H1 (cell line): ENCODE results near the gene OGDHL. TPM values are rescaled to one million over a fixed set of nuclear protein-coding genes. Genes with fewer than 3 reads are reported as not detected.
"Not testable (repeated sequence)": the region's sequence is repeated elsewhere in the genome, so short reads cannot be mapped to it uniquely, and the experiment has no call there.

ENCODE experiments used
- CTCF ChIA-PET: fragments of 300-600 bp; sonication (Branson Sonifier 250); formaldehyde crosslinking; loops from one replicate; lab custom pipeline; 2021; ENCODE audit not compliant: partially characterized antibody; lab: Charles Lee
- POLR2A ChIA-PET: fragments of 300-600 bp; sonication (Branson Sonifier 250); formaldehyde crosslinking; loops from one replicate; lab custom pipeline; 2021; ENCODE audit warnings: inconsistent platforms; ENCODE audit not compliant: partially characterized antibody; lab: Charles Lee
- DNase-seq, 2 experiments: peaks; one replicate each; pipeline versions ENCODE4 v3.0.0 to v3.0.0-alpha.2; 2010 to 2022; ENCODE audit warnings: low spot score in 2 of 2, low read depth in 1 of 2, mixed read lengths in 1 of 2
- FAIRE-seq: peaks from 2 replicates; lab custom pipeline; 2011; peaks lifted over from hg19 to GRCh38; lab: Jason Lieb, UNC
- H2AFZ ChIP-seq: 2 replicates; pipeline ENCODE4 v1.8.1; 2012; ENCODE audit warnings: low read length, inconsistent platforms
- H2AK5ac ChIP-seq: 2 replicates; pipeline ENCODE4 v1.6.1; 2013; ENCODE audit warnings: low read depth, low read length
- H2BK120ac ChIP-seq: replicated peaks from 2 replicates; pipeline ENCODE3; 2013; ENCODE audit warnings: low read depth, low read length, inconsistent platforms
- H2BK12ac ChIP-seq: 2 replicates; pipeline ENCODE4 v1.6.1; 2013; ENCODE audit warnings: low read depth, low read length
- H2BK15ac ChIP-seq: 2 replicates; pipeline ENCODE4 v1.6.1; 2013; ENCODE audit warnings: low read length
- H2BK20ac ChIP-seq: 2 replicates; pipeline ENCODE4 v1.6.1; 2013; ENCODE audit warnings: low read length
- H2BK5ac ChIP-seq: 2 replicates; pipeline ENCODE4 v1.6.1; 2013; ENCODE audit warnings: low read depth, low read length
- H3K14ac ChIP-seq: 2 replicates; pipeline ENCODE4 v1.6.1; 2013; ENCODE audit warnings: inconsistent platforms; ENCODE audit not compliant: insufficient read length
- H3K18ac ChIP-seq: 2 replicates; pipeline ENCODE4 v1.6.1; 2013; ENCODE audit warnings: low read length; ENCODE audit errors: extremely low read depth
- H3K23ac ChIP-seq: 2 replicates; pipeline ENCODE4 v1.6.1; 2013; ENCODE audit warnings: inconsistent platforms; ENCODE audit not compliant: insufficient read length
- H3K23me2 ChIP-seq: 2 replicates; pipeline ENCODE4 v1.6.1; 2013; ENCODE audit warnings: low read depth, low read length
- H3K27ac ChIP-seq: 2 replicates; pipeline ENCODE4 v1.6.1; 2011; ENCODE audit warnings: low read depth, low read length, inconsistent platforms
- H3K27me3 ChIP-seq, 4 experiments: replicated peaks in 1 of 4; 1 replicate in 1 of 4; 2 replicates in 3 of 4; pipeline versions ENCODE4 v1.6.1 to v1.8.1; 2011 to 2013; ENCODE audit warnings: low read length in 3 of 4, mild to moderate bottlenecking in 3 of 4, inconsistent platforms in 2 of 4, mixed read lengths in 2 of 4, moderate library complexity in 1 of 4; ENCODE audit not compliant: control insufficient read depth in 3 of 4, insufficient read depth in 3 of 4; ENCODE audit errors: extremely low read depth in 1 of 4
- H3K36me3 ChIP-seq, 4 experiments: 2 replicates each; pipeline versions ENCODE4 v1.6.1 to v1.8.1; 2011 to 2013; ENCODE audit warnings: mild to moderate bottlenecking in 4 of 4, low read length in 3 of 4, moderate library complexity in 2 of 4, control low read depth in 1 of 4, inconsistent platforms in 1 of 4; ENCODE audit not compliant: insufficient read depth in 4 of 4, control insufficient read depth in 2 of 4
- H3K4ac ChIP-seq: replicated peaks from 2 replicates; pipeline ENCODE3; 2013; ENCODE audit warnings: low read length, low read depth, mixed read lengths, inconsistent platforms; ENCODE audit not compliant: insufficient read length
- H3K4me1 ChIP-seq, 4 experiments: replicated peaks in 1 of 4; 1 replicate in 1 of 4; 2 replicates in 3 of 4; pipeline versions ENCODE4 v1.6.1 to v1.8.1; 2011 to 2013; ENCODE audit warnings: low read length in 3 of 4, inconsistent platforms in 2 of 4, mixed read lengths in 1 of 4; ENCODE audit not compliant: insufficient read depth in 4 of 4, control insufficient read depth in 3 of 4
- H3K4me2 ChIP-seq, 2 experiments: 2 replicates each; pipeline versions ENCODE4 v1.6.1 to v1.8.1; 2011 to 2013; ENCODE audit warnings: low read depth in 2 of 2, low read length in 2 of 2, control low read depth in 1 of 2, inconsistent platforms in 1 of 2, mild to moderate bottlenecking in 1 of 2; ENCODE audit not compliant: insufficient read depth in 1 of 2
- H3K4me3 ChIP-seq, 4 experiments: fragments of 200-600, 300-600 bp in 1 of 4; sonication (generic), shearing (Covaris generic), sonication (Bioruptor Twin) in 1 of 4; 2 replicates each; pipeline versions ENCODE4 v1.5.1 to v1.8.1; 2011 to 2016; ENCODE audit warnings: low read length in 4 of 4, low read depth in 3 of 4, control low read depth in 2 of 4, inconsistent platforms in 2 of 4, mild to moderate bottlenecking in 2 of 4, mixed read lengths in 1 of 4, moderate library complexity in 1 of 4; ENCODE audit not compliant: insufficient read depth in 2 of 4; ENCODE audit errors: extremely low read depth in 1 of 4
- H3K56ac ChIP-seq: replicated peaks from 2 replicates; pipeline ENCODE3; 2013; ENCODE audit warnings: low read depth, mild to moderate bottlenecking, mixed read lengths, low read length, inconsistent platforms; ENCODE audit not compliant: insufficient read length
- H3K79me1 ChIP-seq: 2 replicates; pipeline ENCODE4 v1.6.1; 2013; ENCODE audit warnings: low read depth, low read length, control low read depth
- H3K79me2 ChIP-seq, 2 experiments: 2 replicates each; pipeline versions ENCODE4 v1.6.1 to v1.8.1; 2012 to 2013; ENCODE audit warnings: low read length in 2 of 2, mild to moderate bottlenecking in 2 of 2, inconsistent platforms in 1 of 2; ENCODE audit not compliant: insufficient read depth in 2 of 2, control insufficient read depth in 1 of 2
- H3K9ac ChIP-seq, 4 experiments: replicated peaks in 1 of 4; 1 replicate in 1 of 4; 2 replicates in 3 of 4; pipeline versions ENCODE4 v1.6.1 to v1.8.1; 2011 to 2013; ENCODE audit warnings: low read depth in 3 of 4, low read length in 3 of 4, control low read depth in 2 of 4, mild to moderate bottlenecking in 2 of 4, moderate library complexity in 2 of 4, inconsistent platforms in 1 of 4; ENCODE audit errors: extremely low read depth in 1 of 4
- H3K9me3 ChIP-seq, 2 experiments: 2 replicates each; pipeline versions ENCODE4 v1.6.1 to v1.8.1; 2012 to 2013; ENCODE audit warnings: mild to moderate bottlenecking in 2 of 2, moderate library complexity in 2 of 2, control low read depth in 1 of 2, inconsistent platforms in 1 of 2, low read depth in 1 of 2, low read length in 1 of 2, mixed read lengths in 1 of 2; ENCODE audit not compliant: insufficient read depth in 2 of 2
- H4K20me1 ChIP-seq, 2 experiments: replicated peaks in 1 of 2; 2 replicates each; pipeline versions ENCODE3 to v1.8.1; 2011 to 2013; ENCODE audit warnings: inconsistent platforms in 2 of 2, low read length in 2 of 2, mild to moderate bottlenecking in 1 of 2; ENCODE audit not compliant: insufficient read depth in 2 of 2, control insufficient read depth in 1 of 2
- H4K5ac ChIP-seq: 2 replicates; pipeline ENCODE4 v1.6.1; 2013; ENCODE audit warnings: low read length, low read depth, mixed read lengths, inconsistent platforms; ENCODE audit not compliant: insufficient read length
- H4K8ac ChIP-seq: 2 replicates; pipeline ENCODE4 v1.8.0; 2013; ENCODE audit warnings: mild to moderate bottlenecking, moderate library complexity, low read length, inconsistent platforms; ENCODE audit not compliant: insufficient read depth; ENCODE audit errors: extremely low read depth
- H4K91ac ChIP-seq: replicated peaks from 2 replicates; pipeline ENCODE3; 2013; ENCODE audit warnings: low read length, mixed read lengths, inconsistent platforms; ENCODE audit not compliant: insufficient read length
- WGBS, 2 experiments: shearing (Covaris generic) in 1 of 2; methylation state at CpG; one replicate each; pipeline versions ENCODE4 v1.1.6 to v1.1.7; 2013 to 2015; ENCODE audit warnings: low lambda C conversion rate in 2 of 2, mixed read lengths in 2 of 2, inconsistent platforms in 1 of 2, low coverage in 1 of 2, missing lambda C conversion rate in 1 of 2; ENCODE audit not compliant: insufficient replicate concordance in 2 of 2, insufficient coverage in 1 of 2, insufficient read length in 1 of 2; ENCODE audit errors: extremely low coverage in 1 of 2, missing lambda C conversion rate in 1 of 2; 5-methylcytosine and 5-hydroxymethylcytosine counted together
- polyA plus RNA-seq, 7 experiments: library from polyadenylated mRNA; depleted of rRNA in 3 of 7; stranded (reverse) in 5 of 7; unstranded in 2 of 7; fragments of >200 nt in 5 of 7; fragments of 200-250 nt in 2 of 7; gene quantifications; 1 replicate in 5 of 7; 2 replicates in 1 of 7; 4 replicates in 1 of 7; pipeline versions ENCODE4 v1.2.1 to v1.2.3, GENCODE V29; 2011 to 2013; ENCODE audit warnings: missing spikeins in 2 of 7, mixed read lengths in 2 of 7
- total RNA-seq: library from RNA; stranded (reverse); fragmentation: NEBNext Ultra II Directional; extraction: Animal tissue kit (Norgen Biotek cat#: 25700); gene quantifications from 2 replicates; pipeline ENCODE4 v1.2.1, GENCODE V29; 2021

The OGDHL gene
- total and polyA plus RNA-seq, 2 of the 8 experiments (the other 6 are each of a cell fraction or from before 2014, with no cell fraction given): 16.1 to 16.6 TPM

GRCh38 chr10:49754951-49755350, 7.2 kb downstream of the OGDHL start:
- not testable (repeated sequence) for FAIRE-seq, H3K79me2 ChIP-seq
- CTCF ChIA-PET: interaction anchor here (1.5 to 3.3 kb wide), 2 partner anchors 11 to 17 kb away, joined by 5 to 11 read pairs; no protein-coding TSS in a partner anchor

More at GRCh38 chr10:49754951-49755350, 7.2 kb downstream of the OGDHL start:
- H3K4ac ChIP-seq, H3K9ac ChIP-seq, H2BK120ac ChIP-seq, POLR2A ChIA-PET, H3K56ac ChIP-seq, H2AK5ac ChIP-seq, H2BK20ac ChIP-seq, DNase-seq, H2BK12ac ChIP-seq, H3K4me2 ChIP-seq, H4K20me1 ChIP-seq, H3K18ac ChIP-seq, H3K27me3 ChIP-seq, H3K4me3 ChIP-seq, H2BK5ac ChIP-seq, H3K27ac ChIP-seq, H3K4me1 ChIP-seq, H3K79me1 ChIP-seq, H3K23ac ChIP-seq, H2AFZ ChIP-seq, H4K8ac ChIP-seq, H3K36me3 ChIP-seq, H3K9me3 ChIP-seq, H3K23me2 ChIP-seq, H4K91ac ChIP-seq, H3K14ac ChIP-seq, H4K5ac ChIP-seq, H2BK15ac ChIP-seq: not testable (repeated sequence)
- 93% methylated on average over 6 of the region's 7 CpGs; no CpG with 5 or more reads in 1 of the 2 experiments for WGBS, 2 experiments
